Measurements from ENCODE around the gene NABP2.
"Not testable (repeated sequence)": the region's sequence is repeated elsewhere in the genome, so short reads cannot be mapped to it uniquely, and the experiment has no call there.

NABP2 gene

GRCh38 chr12:56224102-56224701 is at the start of gene NABP2:
NABP2 (plus strand) TSS chr12:56224342; CDS start chr12:56224857, 515 bp downstream.
- peak; percentile 92 for DNase-seq

GRCh38 chr12:56178347-56178746 is 45.8 kb upstream of the NABP2 start:
- no peak for DNase-seq

GRCh38 chr12:56186957-56187356 is 37.2 kb upstream of the NABP2 start:
- DNase-seq: no peak

GRCh38 chr12:56188131-56188777 is 35.9 kb upstream of the NABP2 start:
- no peak for DNase-seq

- no peak for DNase-seq
Measured at GRCh38 chr12:56188778-56189098, 35.4 kb upstream of the NABP2 start.

GRCh38 chr12:56189099-56189917 is 34.8 kb upstream of the NABP2 start, which contains the start of gene SMARCC2:
SMARCC2 (minus strand) TSS chr12:56189483; CDS start chr12:56189461, 22 bp downstream.
- DNase-seq: peak; percentile 70

- peak; percentile 80 for DNase-seq
Measured at GRCh38 chr12:56189918-56190694, 34.0 kb upstream of the NABP2 start.

GRCh38 chr12:56190695-56191155 is 33.4 kb upstream of the NABP2 start:
- DNase-seq: no peak

GRCh38 chr12:56192582-56192981 is 31.6 kb upstream of the NABP2 start:
- DNase-seq: no peak

GRCh38 chr12:56193025-56193578 is 31.0 kb upstream of the NABP2 start:
- DNase-seq: peak; percentile 43

- not testable (repeated sequence) for DNase-seq
Measured at GRCh38 chr12:56196818-56197550, 27.2 kb upstream of the NABP2 start.

GRCh38 chr12:56197921-56198635 is 26.1 kb upstream of the NABP2 start:
- DNase-seq: no peak

- no peak for DNase-seq
Measured at GRCh38 chr12:56198836-56199235, 25.3 kb upstream of the NABP2 start.

GRCh38 chr12:56202366-56202765 is 21.8 kb upstream of the NABP2 start:
- no peak for DNase-seq

GRCh38 chr12:56202838-56203237 is 21.3 kb upstream of the NABP2 start:
- DNase-seq: no peak

GRCh38 chr12:56204275-56204674 is 19.9 kb upstream of the NABP2 start:
- no peak for DNase-seq

- DNase-seq: no peak
Measured at GRCh38 chr12:56205445-56205844, 18.7 kb upstream of the NABP2 start.

- DNase-seq: peak; percentile 25
Measured at GRCh38 chr12:56206452-56207166, 17.5 kb upstream of the NABP2 start.

GRCh38 chr12:56208006-56208405 is 16.1 kb upstream of the NABP2 start:
- no peak for DNase-seq

GRCh38 chr12:56212361-56212760 is 11.8 kb upstream of the NABP2 start:
- no peak for DNase-seq

GRCh38 chr12:56213878-56214277 is 10.3 kb upstream of the NABP2 start:
- no peak for DNase-seq

Data from NCI-H2227 treated with DMSO at 0.1 percent for 48 hours (cell line).